Fibroblast of the aortic adventitia (primary cell): ENCODE results near the gene DNAH12. TPM values are rescaled to one million over a fixed set of nuclear protein-coding genes. Genes with fewer than 3 reads are reported as not detected.
"Not testable (repeated sequence)": the region's sequence is repeated elsewhere in the genome, so short reads cannot be mapped to it uniquely, and the experiment has no call there.

Experiments
- DNase-seq: peaks from one replicate; pipeline ENCODE4 v3.0.0-alpha.2; 2010; ENCODE audit warnings: low read depth
- H3K4me3 ChIP-seq: 2 replicates; pipeline ENCODE4 v1.5.1; 2011; ENCODE audit warnings: low read depth, mild to moderate bottlenecking, control low read depth, low read length, moderate library complexity
- total RNA-seq: library from RNA; depleted of rRNA; stranded (reverse); fragments of >200 nt; gene quantifications from 2 replicates; pipeline ENCODE4 v1.2.3, GENCODE V29; 2012; ENCODE audit warnings: low replicate concordance
- TF ChIP-seq, protein P1 (sequence below): IDR thresholded peaks from 2 replicates; pipeline ENCODE4 v1.5.1; 2011; ENCODE audit warnings: mild to moderate bottlenecking, low read length, control low read depth, inconsistent platforms; ENCODE audit not compliant: insufficient read depth

The DNAH12 gene
- total RNA-seq, 1 donor: 0.09 TPM

DNA sequence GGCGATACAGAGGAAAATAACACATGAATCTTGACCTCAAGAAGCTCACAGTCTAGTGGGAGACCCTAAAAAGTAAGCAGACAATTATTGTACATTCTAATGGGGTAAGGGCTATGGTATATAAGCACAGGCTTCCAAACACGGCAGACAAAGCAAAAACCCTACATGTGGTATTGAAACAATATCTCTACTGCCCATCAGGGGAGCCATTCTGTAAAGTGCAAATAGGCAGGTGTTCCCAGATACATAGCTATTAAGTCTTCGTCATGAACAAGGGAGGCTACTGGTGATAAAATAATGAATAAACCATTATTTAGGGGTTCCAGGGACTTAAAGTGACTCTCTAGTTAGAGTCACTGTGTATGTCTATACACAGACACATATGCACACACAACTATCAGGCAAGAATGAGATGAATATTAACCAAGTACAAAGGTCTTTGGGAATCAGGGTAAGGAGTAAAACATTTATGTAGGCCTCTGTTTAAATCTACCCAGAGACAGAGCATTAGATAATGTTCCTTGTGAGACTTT lies 213.0 kb downstream of the DNAH12 start:
- TF ChIP-seq, protein P1, sequence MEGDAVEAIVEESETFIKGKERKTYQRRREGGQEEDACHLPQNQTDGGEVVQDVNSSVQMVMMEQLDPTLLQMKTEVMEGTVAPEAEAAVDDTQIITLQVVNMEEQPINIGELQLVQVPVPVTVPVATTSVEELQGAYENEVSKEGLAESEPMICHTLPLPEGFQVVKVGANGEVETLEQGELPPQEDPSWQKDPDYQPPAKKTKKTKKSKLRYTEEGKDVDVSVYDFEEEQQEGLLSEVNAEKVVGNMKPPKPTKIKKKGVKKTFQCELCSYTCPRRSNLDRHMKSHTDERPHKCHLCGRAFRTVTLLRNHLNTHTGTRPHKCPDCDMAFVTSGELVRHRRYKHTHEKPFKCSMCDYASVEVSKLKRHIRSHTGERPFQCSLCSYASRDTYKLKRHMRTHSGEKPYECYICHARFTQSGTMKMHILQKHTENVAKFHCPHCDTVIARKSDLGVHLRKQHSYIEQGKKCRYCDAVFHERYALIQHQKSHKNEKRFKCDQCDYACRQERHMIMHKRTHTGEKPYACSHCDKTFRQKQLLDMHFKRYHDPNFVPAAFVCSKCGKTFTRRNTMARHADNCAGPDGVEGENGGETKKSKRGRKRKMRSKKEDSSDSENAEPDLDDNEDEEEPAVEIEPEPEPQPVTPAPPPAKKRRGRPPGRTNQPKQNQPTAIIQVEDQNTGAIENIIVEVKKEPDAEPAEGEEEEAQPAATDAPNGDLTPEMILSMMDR: no peak
- H3K4me3 ChIP-seq: no peak overlapping the region
- DNase-seq: no peak

DNA sequence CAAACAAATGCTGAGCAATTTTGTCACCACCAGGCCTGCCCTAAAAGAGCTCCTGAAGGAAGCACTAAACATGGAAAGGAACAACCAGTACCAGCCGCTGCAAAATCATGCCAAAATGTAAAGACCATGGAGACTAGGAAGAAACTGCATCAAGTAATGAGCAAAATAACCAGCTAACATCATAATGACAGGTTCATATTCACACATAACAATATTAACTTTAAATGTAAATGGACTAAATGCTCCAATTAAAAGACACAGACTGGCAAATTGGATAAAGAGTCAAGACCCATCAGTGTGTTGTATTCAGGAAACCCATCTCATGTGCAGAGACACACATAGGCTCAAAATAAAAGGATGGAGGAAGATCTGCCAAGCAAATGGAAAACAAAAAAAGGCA lies 217.6 kb downstream of the DNAH12 start:
- DNase-seq, H3K4me3 ChIP-seq: not testable (repeated sequence)

DNA sequence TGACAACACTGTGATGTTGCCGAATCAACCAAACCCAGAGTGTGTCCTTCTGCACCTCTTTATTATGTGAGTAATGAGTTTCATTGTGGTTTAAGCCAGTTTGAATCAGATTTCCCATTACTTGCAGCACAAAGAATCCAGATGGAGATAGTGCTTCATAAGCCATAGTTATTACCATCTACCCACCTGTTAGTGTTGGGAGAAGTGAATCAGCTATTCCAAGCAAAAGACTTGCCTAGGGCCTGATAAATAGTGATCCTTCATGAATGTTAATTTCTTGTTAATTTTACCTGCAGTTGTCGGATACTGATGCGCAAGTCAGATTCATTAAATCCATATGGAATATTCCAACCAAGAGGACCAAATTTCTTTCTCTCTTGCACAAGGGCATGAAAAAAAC lies 229.9 kb downstream of the DNAH12 start:
- TF ChIP-seq, protein P1: no peak
- no peak for DNase-seq
- no peak overlapping the region for H3K4me3 ChIP-seq

DNA sequence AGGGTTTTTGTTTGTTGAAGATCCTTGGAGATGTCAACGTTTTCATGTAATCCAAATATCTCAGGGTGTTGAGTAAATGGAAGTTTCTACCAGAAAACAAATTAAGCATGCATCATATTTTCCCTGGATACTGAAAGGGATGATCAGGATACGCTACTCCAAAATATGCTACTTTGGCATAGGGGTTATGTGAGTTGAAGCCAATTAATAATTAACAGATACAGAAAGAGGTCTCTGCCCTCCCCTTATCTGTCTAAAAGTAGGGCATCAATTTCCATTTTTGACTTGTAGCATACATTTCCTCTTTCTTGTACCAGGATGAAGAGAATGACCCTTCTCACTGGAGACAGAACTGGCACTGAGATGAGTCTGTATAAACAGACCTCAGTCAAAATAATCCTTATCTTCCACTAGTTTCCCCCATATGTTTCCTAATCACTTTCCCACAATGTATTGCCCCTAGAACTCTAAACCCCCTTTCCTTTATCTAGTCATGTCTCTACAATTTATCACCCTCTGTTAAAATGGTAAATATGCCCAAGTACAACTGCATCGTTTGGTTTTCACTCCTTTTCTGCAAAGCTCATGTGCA lies 234.3 kb downstream of the DNAH12 start:
- no peak overlapping the region for H3K4me3 ChIP-seq
- no peak for DNase-seq
- TF ChIP-seq, protein P1: no peak

DNA sequence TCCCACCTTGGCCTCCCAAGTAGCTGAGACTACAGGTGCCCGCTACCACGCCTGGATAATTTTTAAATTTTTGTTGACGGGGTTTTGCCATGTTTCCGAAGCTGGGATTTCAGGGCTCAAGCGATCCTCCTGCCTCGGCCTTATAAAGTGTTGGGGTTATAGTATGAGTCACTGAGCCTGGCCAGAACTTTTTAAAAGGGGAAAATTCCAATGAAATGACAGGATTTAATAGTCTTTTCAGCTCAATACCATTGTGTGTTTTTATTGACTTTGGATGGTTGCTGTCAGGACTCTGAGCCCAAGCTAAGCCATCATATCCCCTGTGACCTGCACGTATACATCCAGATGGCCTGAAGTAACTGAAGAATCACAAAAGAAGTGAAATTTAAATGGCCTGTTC lies 240.6 kb downstream of the DNAH12 start:
- not testable (repeated sequence) for H3K4me3 ChIP-seq
- peak; percentile 25 for DNase-seq

DNA sequence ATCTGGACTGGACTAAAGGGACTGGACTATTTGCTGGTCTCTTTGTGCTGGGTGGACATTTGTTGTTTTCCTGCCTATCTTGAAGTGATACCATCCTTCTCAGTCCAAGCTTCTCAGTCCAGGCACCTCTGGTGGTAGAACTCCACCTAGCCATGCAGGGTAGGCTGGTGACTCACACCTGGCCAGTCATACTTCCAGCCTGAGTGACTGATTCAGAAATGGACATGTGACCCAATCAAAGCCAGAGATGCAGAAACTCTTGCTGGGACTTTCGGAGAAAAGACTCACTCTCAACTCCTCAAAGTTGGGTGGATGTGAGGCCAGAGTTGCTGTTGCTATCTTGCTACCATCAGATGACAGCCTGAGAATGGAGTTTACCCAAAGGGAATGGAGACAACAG lies 246.1 kb downstream of the DNAH12 start:
- TF ChIP-seq, protein P1: peak; percentile 21
- no peak overlapping the region for H3K4me3 ChIP-seq
- DNase-seq: peak; percentile 16

DNA sequence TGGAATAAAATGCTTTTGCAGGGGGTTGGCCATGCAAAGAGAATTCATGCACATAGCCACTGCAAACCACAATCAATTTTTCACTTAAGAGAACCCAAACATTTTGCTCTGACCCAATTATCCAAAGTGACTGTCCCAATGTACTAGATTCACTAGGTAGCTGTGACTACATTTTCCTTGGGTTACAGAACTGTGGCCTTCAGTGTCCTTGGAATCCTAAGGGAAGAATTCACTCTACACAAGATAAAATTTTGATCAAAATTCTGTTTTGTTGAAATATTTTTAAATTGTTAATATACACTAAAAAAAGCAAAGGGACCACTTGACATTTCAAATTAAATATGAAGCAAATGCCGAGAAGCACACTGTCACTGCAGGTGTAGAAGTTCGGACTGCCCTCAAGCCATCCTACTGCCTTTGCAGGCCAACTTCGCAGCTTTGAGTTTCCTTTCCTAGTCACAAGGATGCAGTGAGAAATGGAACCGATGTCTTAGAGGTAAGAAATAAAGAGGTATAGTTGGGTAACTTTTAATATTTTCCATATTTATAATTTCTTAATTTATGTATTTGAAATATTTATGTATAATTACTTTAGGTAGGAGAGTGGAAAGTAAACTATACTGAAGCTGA lies 251.1 kb downstream of the DNAH12 start:
- DNase-seq: no peak
- TF ChIP-seq, protein P1: no peak
- no peak overlapping the region for H3K4me3 ChIP-seq
